NCI-H2227 (cell line): ENCODE results near the gene ST6GALNAC6.
"Not testable (repeated sequence)": the region's sequence is repeated elsewhere in the genome, so short reads cannot be mapped to it uniquely, and the experiment has no call there.

ENCODE experiments used
- DNase-seq: peaks from one replicate; lab custom pipeline; 2025; ENCODE audit not compliant: unreplicated experiment; lab: John Stamatoyannopoulos, UW

Gene ST6GALNAC6

DNA sequence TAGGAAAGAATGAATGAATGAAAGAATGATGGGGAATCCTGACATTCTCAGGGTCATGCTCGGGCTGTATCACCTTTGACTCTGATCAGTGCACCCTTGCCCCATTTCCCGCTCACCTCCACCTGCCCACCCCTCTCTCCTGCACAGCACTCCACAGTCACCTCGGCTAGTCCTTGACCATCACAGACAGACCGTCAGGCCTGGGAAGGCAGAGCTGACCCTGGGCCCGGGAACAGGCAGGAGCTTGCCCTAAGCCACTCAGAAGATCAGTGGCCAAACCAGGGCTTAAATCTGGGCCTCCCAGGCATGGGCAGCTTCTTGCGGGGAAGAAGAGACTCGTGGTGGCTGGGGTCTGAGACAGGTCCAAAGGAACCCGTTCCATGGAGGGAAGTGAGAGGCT is 3.6 kb downstream of the ST6GALNAC6 start:
- DNase-seq: no peak

DNA sequence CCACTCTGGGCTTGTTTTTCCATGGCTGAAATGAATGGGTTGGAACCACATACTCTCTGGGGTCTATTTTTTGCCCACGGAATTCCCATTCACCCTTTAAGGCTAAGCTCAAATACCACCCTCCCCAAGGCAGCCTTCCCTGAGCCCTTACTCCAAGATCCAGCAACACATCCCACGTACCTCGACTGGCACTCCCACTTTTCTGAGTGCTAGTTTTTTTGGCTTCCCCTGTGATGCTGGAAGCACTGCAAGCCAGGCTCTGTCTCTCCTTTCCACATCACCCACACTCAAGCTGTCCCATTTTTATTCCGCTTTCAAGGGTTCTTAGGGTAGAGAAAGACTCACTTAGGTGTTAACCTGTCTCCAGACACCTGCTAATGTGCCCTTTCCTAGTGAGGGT is 6.0 kb downstream of the ST6GALNAC6 start:
- DNase-seq: no peak

DNA sequence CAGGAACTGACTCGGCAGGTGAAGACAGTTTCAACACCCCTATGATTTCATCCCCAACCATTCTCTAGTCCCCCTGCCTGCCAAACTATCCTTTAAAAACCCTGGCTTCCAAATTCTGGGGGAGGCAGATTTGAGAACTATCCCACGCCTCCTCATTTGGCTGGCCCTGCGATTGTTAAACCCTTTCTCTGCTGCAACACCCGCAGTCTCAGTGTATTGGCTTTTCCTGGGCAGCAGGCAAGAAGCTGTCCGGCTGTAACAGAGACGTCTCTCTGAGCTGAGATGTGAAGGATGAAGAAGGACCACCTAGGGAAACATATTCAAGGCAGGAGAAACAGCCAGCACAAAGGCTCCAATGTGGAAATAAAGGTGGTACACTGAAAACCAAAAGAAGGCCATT is 6.6 kb downstream of the ST6GALNAC6 start:
- no peak for DNase-seq

DNA sequence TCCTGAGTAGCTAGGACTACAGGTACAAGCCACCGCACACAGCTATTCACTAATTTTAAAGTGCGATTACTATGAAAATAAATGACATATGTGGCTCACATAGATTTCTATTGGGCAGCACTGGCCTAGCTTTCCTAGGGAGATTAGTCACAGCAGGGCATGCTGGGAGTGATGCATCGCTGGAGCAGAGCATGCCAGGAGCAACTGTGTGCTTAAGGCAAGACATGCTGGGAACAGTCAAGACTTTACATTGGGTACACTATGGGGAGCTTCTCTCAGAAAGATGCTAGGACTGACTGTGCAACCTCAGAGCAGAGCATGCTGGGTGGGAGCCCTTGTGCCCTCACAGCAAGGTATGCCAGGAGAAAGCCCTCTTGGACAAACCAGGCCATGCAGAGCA is 9.3 kb downstream of the ST6GALNAC6 start:
- DNase-seq: no peak

DNA sequence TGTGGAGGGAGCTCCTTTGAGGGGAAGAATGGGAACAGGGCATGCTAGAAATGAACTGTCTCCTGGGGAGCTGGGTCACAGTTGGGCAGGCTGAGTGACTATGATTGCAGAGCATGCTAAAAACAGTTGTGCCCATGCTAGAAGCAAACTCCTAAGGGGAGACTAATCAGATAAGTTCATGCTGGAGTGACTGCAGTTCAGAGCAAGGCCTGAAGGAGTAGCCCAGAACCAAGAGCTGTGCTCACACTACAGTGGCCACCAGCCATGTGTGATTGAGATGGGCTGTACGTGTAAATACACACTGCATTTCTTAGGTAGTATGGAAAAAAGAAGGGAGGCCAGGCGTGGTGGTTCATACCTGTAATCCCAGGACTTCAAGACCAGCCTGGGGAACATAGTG is 11.6 kb downstream of the ST6GALNAC6 start:
- DNase-seq: no peak

DNA sequence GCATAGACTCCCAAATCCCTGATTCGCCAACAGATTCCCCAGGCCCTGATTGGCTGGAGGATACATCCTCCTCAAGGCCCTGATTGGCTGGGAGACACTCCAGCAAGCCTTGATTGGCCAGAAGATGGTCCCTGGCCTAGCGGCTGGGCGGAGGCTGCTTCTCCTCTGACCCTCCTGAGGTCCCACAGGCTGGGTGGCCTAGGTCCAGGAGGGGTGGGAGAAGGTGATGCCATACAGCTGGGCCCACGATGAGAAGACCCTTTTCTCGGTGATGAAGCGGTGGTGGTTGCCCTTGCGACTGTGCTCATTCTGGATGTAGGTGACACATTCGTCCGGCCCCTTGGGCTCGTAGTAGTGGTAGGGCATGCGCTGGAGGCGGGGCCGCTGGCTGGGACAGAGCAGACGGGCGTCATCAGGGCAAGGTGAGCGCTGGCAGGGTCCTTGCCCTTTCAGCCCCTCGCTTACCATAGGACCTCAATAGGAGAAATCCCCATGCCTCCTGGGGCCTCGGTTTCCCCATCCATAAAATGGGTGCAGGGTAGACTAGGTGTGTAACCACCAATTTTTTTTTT is 12.9 kb downstream of the ST6GALNAC6 start:
- DNase-seq: no peak

DNA sequence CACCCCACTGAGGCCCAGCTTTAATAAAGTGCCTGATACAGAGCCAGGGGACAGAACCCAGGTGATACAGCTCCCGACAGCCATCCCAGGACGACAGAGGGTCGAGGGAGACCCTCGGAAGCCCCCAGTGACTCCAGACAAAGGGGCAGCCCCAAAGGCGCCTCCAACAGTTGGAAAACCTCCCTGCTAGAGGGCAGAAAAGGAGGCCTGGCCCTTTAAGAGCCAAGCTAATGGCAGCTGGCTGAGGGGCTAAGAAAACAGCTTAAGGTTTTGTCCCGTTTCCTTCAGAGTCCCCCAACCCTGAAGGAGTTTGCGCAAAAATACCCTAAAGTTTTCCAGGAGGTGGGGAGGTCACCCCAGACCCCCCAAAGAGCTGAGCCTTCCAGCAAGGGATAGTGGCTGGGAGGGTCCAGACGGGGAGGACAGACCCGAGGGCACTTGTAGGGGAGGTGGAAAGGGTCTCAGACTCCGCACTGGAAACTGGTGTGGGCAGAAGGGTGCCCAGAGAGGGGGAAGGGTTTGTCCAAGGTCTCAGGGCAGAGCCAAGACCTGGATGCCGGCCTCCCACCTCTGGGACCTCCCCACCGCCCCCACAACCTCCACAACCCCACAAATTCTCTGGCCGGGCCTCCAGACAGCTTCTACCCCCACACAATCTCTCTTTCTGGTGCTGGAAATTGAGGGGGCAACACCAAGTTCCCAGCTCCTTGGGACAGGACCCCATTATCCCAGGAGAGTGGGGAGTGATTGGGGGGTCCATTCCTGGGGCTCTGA is 13.7 kb downstream of the ST6GALNAC6 start:
- no peak for DNase-seq

DNA sequence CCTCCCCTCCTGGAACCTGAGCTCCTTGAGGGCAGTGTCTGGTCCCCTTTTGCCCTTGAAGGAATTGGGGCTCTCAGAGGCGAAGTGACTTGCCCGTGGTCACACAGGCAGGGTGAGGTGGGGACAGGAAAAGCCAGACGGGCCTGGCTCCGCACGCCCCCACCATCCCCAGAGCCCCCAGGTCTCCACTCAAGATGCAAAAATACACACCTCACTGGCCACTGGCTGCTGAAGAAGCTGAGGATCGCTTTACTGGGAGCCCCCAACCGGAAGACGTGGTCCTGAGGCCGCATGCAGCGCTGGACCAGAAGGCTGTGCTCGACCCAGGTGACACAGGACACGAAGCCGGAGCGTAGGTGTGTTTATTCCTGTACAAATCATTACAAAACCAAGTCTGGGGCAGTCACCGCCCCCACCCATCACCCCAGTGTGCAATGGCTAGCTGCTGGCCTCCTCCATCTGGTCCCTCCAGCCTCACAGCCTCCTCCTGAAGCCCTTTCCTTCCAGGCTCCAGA is 14.4 kb downstream of the ST6GALNAC6 start:
- DNase-seq: no peak

DNA sequence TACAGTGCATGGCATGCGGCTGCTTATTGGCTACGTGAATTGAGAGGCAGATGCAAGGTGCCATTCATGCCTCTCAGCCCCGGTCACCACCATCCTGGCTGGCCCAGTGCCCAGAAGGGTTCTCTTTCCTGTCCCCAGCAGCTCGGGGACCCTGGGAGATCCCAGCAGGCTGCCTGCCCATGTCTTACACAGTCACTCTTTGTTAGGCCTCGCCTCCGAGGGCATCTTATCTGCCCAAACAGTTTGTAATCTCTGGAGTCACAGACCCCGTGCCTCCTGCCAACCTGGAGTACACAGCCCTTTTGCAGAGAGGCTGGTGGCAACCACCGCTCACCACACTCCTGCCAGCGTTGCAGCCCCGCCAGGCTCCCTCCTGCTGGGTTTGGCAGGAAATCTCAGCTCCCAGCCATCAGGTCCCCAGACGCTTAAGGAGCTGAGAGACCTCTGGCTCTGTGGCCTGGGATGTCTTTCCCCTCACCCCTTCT is 14.9 kb downstream of the ST6GALNAC6 start:
- no peak for DNase-seq

DNA sequence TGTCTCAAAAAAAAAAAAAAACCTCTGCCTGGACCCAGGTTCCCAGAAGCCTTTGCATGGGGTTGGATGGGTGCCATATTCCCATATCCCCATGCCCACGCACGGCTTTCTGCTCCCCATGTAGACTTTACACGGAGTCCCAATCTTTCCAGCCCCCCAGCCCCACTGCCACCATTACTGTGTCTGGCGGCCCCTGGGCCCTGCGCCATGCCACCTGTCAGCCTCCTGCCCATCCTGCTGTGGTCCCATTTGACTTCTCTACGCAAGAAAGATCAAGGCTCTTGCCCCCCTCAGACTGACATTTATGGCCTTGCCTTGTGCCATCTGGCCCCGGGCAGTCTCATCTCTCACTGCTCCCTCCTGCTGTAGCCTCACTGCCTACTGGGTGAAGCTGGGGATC is 15.4 kb downstream of the ST6GALNAC6 start:
- no peak for DNase-seq

DNA sequence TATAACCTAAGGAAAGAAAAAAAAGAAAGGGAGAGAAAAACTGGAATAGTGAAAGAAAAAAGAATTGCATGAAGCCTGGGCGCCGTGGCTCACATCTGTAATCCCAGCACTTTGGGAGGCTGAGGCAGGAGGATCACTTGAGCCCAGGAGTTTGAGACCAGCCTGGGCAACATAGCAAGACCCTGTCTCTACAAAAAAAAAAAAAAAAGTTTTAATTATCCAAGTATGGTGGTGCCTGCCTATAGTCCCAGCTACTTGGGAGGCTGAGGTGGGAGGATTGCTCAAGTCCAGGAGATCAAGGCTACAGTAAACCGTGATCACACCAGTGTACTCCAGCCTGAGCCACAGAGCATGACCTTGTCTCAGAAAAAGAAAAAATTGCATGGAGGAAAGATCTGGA is 17.7 kb downstream of the ST6GALNAC6 start:
- DNase-seq: not testable (repeated sequence)

DNA sequence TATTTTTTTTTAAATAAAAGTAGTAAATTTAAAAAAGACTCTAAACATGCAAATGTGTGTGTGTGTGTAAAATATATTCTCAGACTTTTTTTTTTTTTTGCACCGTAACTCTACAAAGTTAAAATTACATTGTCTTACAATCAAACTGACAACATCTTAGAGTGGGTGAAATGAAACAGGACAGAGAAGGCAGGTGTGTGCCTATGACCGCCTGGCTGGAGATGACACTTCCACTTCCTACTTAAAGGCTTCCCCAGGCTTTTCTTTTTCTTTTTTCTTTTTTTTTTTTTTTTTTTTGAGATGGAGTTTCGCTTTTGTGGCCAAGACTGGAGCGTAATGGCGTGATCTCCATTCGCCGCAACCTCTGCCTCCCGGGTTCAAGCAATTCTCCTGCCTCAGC is 19.3 kb downstream of the ST6GALNAC6 start:
- no peak for DNase-seq

DNA sequence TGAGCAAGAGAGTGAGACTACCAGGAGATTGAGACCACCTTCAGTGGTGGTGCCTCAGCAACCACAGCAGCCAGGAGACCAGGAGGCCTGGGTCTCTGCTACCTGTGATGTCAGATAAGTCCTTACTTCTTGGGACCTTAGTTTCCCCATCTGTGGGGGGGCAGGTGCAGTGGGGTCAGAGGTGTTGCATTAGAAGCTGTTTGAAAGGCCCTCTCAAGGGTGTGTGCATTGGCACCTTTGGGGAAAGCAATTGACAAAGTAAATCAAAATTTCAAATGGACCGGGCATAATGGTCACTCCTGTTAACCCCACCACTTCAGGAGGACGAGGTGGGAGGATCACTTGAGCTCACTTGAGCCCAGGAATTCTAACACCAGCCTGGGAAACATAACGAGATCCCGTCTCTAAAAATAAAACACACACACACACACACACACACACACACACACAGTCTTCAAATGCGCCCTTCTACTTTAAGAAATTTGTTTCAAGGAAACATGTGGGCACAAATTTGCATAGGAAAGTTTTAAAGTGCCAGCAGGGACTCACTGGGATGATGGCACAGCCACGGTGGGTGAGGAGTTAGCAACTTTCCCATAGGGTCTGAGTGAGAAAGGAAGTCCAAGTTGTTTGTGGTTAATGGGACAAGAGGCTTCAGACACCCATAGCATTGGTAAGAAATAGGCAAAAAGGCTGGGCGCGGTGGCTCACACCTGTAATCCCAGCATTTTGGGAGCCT is 20.6 kb downstream of the ST6GALNAC6 start:
- DNase-seq: no peak

DNA sequence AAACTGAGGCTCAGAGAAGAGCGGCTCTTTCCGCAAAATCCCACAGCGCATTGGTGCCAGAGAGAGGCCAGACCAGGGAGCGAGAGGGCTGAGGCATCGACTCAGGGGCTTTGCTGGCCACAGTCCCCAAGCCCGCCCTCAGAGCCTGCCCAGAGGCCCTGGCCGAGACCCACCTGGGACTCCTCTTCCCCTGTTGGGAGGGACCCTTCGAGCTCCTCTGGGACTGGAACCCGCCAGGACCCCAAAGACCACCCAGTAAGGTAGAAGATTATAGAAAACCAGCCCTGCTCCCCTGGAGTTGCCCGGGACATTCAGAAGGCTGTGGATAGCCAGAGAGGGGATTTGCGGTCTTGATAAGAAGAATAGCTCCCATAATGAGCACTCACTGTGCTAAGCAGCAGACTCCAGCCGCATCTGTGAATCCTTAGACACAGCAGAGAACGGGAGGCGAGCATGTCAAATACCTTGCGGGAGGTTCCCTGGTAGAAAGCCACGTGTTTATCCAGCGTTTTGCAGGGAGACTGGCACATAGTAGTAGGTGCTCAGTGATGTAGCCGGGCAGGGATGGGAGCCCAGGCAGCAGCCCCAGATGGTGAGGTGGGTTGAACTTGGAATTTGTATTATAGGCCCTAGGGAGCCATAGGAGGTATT is 21.3 kb downstream of the ST6GALNAC6 start:
- peak; percentile 34 for DNase-seq

DNA sequence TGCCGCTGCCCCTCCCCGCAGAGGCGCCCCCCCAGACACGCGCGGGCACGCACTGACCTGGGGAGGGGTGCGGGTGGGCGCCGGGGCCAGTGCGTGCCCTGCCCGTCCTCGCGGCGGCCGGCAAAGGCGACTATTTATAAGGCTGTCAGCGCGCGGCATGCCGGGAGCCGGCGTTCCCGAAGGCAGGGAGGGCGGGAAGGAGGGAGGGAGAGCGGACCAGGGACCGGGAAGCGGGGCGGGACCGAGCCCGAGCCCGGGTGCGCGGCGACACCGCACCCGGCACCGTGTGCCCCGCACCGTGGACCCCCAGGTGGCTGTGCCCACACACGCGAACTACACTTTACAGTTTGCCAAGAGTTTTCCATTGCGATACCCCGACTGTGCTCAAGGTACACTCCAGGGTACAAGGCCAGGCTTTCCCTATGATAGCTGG is 21.8 kb downstream of the ST6GALNAC6 start, which contains the start of gene AK1:
AK1 (minus strand) TSS at position 110 of the 433 bp plus-strand sequence. CDS start 3,058 bp downstream, outside the sequence.
- peak; percentile 73 for DNase-seq

DNA sequence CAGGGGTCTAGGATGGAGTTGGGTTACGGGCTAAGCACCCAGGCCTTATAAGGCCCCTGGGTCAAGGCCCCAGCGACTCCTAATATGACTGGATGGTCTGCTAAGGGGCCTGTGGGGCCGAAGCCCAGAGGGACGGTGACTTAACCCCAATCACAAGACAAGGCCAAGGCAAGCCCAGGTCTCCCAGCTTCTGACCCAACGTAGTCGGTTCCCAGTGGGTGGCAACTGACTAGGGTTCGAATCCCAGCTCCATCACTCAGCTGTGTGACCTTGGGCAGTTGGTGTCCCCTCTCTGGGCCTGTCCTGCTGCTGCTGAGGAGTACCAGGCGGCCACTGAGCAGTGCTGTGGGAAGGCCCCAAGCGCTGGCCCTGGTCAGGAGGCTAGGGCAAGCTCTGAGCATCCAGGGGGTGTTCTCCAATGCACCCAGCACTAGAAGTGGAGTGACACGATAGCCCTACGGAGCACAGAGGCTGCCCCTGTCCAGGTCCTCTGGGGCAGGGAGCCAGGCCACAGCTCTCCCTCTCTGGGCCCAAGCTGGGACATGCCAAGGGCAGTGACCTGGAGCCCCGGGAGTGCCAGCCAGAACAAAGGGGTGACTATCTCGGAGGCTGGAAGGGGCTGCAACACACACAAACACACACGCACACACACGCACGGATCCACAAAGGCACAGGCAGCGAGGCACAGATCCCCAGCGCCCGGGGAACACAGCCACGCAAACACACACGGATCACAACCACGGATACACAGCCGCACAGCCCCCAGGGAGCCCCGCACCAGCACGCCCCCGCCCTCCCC is 22.4 kb downstream of the ST6GALNAC6 start:
- no peak for DNase-seq

DNA sequence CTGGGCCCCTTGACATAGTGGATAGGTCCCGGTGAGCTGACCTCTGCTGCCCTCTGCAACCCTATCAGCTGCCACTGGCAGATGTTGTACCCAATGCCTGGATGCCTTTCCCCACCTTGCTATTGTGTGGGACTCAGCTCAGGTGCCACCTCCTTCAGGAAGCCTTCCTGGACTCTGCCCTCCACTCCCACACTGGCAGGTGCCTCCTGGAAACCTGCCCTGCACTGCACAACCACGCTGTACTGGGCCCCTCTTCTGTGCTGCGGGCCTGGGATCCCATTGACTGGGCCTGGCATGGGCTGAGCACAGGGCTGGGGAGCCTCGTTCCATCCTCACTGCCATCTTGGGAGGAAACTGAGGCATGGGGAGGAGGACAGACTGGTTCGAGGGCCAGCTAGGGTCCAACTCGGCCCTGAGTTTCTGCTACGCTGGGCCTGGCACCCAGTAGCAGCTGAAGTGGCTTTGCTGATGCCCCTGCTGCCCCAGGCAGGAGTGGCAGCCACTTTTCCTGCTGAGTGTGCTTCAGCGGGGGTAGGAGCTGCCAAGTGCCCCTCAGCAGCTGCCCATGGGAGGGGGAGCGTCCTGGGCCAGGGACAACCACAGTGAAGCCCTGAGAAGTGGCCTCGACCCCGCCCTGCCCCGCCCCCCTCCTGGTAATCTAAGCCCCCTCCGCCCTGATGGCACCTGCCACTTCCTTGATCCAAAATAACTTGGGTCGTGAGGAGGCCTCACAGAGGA is 23.2 kb downstream of the ST6GALNAC6 start:
- DNase-seq: no peak

DNA sequence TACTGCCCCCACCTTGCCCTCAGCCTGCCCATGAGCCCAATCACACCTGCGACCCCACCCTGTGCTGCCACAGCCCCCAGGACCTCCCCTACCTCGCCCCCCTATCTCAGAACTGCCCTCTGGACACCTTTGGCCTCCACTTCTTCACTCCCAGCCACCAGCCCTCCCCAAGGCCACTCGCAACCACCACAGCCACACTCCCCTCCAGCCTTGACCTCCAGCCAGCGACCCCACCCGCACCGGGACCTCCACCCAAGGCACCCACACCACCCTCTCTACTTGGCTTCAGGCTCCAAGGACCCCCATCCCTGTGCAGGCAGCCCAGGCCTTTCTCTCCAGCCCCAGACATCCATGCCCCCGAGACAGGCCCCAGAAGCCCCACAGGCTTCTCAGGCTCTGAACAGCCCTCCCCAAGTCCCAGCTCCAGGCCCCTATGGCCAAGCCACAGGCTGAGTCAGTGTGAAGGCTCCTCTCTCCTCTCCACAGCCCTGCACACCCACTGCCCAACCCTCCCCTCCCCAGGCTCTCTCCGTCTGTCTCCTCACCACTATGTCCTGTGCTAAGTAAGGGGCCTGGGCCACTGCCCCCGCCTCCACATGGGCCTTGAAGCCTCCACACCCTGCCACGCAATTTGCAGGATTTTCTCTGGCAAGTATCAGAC is 24.0 kb downstream of the ST6GALNAC6 start:
- no peak for DNase-seq
